HepG2 (cell line): ENCODE results near the gene FOSL2. TPM values are rescaled to one million over a fixed set of nuclear protein-coding genes. Genes with fewer than 3 reads are reported as not detected.

Experiments used
- AGO1 ChIP-seq: fragments of 200-400 bp; formaldehyde crosslinking; IDR thresholded peaks from 2 replicates; pipeline ENCODE4 v1.6.1; 2017; ENCODE audit warnings: mild to moderate bottlenecking, low read depth, low read length, moderate library complexity; ENCODE audit not compliant: poor library complexity, severe bottlenecking
- ASH2L ChIP-seq: fragments of 300-600, 200-600 bp; sonication (generic); IDR thresholded peaks from 2 replicates; pipeline ENCODE4 v1.7.0; 2017; ENCODE audit warnings: low read depth, mild to moderate bottlenecking, moderate library complexity, mixed read lengths, low read length; ENCODE audit not compliant: insufficient read length
- CBX5 ChIP-seq: sonication (generic); formaldehyde crosslinking; IDR thresholded peaks from 2 replicates; pipeline ENCODE4 v1.4.0; 2020; ENCODE audit warnings: missing genetic modification reagents, borderline replicate concordance
- CC2D1A ChIP-seq: sonication (generic); formaldehyde crosslinking; IDR thresholded peaks from 2 replicates; pipeline ENCODE4 v1.8.1; 2023; ENCODE audit warnings: mild to moderate bottlenecking, missing genetic modification reagents
- HNRNPLL ChIP-seq: fragments of 200-400 bp; formaldehyde crosslinking; IDR thresholded peaks from 2 replicates; pipeline ENCODE4 v1.6.1; 2017; ENCODE audit warnings: mild to moderate bottlenecking, low read depth, low read length; ENCODE audit not compliant: poor library complexity, severe bottlenecking
- NCOA1 ChIP-seq: sonication (generic); formaldehyde crosslinking; IDR thresholded peaks from 2 replicates; pipeline ENCODE4 v1.9.0; 2021; ENCODE audit warnings: missing genetic modification reagents
- NFATC3 ChIP-seq: sonication (generic); formaldehyde crosslinking; IDR thresholded peaks from 2 replicates; pipeline ENCODE4 v1.5.1; 2020; ENCODE audit warnings: mild to moderate bottlenecking, missing genetic modification reagents
- PHF8 ChIP-seq: sonication (generic); formaldehyde crosslinking; IDR thresholded peaks from 2 replicates; pipeline ENCODE4 v1.5.0; 2020; ENCODE audit warnings: missing genetic modification reagents
- TBX2 ChIP-seq: sonication (generic); formaldehyde crosslinking; IDR thresholded peaks from 2 replicates; pipeline ENCODE4 v1.5.0; 2020; ENCODE audit warnings: missing genetic modification reagents, mild to moderate bottlenecking, borderline replicate concordance
- THAP11 ChIP-seq: IDR thresholded peaks from 2 replicates; pipeline ENCODE4 v1.6.1; 2016; ENCODE audit warnings: missing biosample characterization, missing genetic modification reagents
- TIGD3 ChIP-seq: sonication (generic); formaldehyde crosslinking; IDR thresholded peaks from 2 replicates; pipeline ENCODE4 v1.5.1; 2020; ENCODE audit warnings: mild to moderate bottlenecking, missing genetic modification reagents, borderline replicate concordance
- TSC22D2 ChIP-seq: sonication (generic); formaldehyde crosslinking; IDR thresholded peaks from 2 replicates; pipeline ENCODE4 v1.5.1; 2020; ENCODE audit warnings: missing genetic modification reagents, mild to moderate bottlenecking, borderline replicate concordance
- WIZ ChIP-seq: sonication (generic); formaldehyde crosslinking; IDR thresholded peaks from 2 replicates; pipeline ENCODE4 v1.5.1; 2020; ENCODE audit warnings: mild to moderate bottlenecking, missing genetic modification reagents
- ZBED4 ChIP-seq: sonication (generic); formaldehyde crosslinking; IDR thresholded peaks from 2 replicates; pipeline ENCODE4 v1.4.0; 2020; ENCODE audit warnings: missing genetic modification reagents, borderline replicate concordance
- ZNF446 ChIP-seq: sonication (generic); formaldehyde crosslinking; IDR thresholded peaks from 2 replicates; pipeline ENCODE4 v1.5.0; 2020; ENCODE audit warnings: mild to moderate bottlenecking, missing genetic modification reagents
- ZNF501 ChIP-seq: sonication (generic); formaldehyde crosslinking; IDR thresholded peaks from 2 replicates; pipeline ENCODE4 v1.5.1; 2020; ENCODE audit warnings: mild to moderate bottlenecking, moderate library complexity, missing genetic modification reagents
- ZNF572 ChIP-seq: sonication (generic); formaldehyde crosslinking; IDR thresholded peaks from 2 replicates; pipeline ENCODE4 v1.5.1; 2020; ENCODE audit warnings: mild to moderate bottlenecking, missing genetic modification reagents
- ZNF644 ChIP-seq: IDR thresholded peaks from 2 replicates; pipeline ENCODE4 v1.6.1; 2016; ENCODE audit warnings: low read depth
- ZNF670 ChIP-seq: sonication (generic); formaldehyde crosslinking; IDR thresholded peaks from 2 replicates; pipeline ENCODE4 v1.8.0; 2022; ENCODE audit warnings: mild to moderate bottlenecking, missing genetic modification reagents, borderline replicate concordance
- ZNF75D ChIP-seq: sonication (generic); formaldehyde crosslinking; IDR thresholded peaks from 2 replicates; pipeline ENCODE4 v1.8.1; 2023; ENCODE audit warnings: missing genetic modification reagents, mild to moderate bottlenecking, borderline replicate concordance
- ZNF770 ChIP-seq: sonication (generic); formaldehyde crosslinking; IDR thresholded peaks from 2 replicates; pipeline ENCODE4 v1.5.0; 2020; ENCODE audit warnings: mild to moderate bottlenecking, missing genetic modification reagents
- ZSCAN25 ChIP-seq: sonication (generic); formaldehyde crosslinking; IDR thresholded peaks from 2 replicates; pipeline ENCODE4 v1.8.0; 2022; ENCODE audit warnings: mild to moderate bottlenecking, missing genetic modification reagents
- polyA plus RNA-seq, 8 experiments: library from polyadenylated mRNA; depleted of rRNA in 3 of 8; stranded (reverse) in 7 of 8; unstranded in 1 of 8; fragments of >200 nt; fragmentation: Illumina TruSeq in 4 of 8; extraction: Trizol in 4 of 8; gene quantifications; 2 replicates each; pipeline versions ENCODE4 v1.2.1 to v1.2.3, GENCODE V29; 2011 to 2016; ENCODE audit warnings: low read depth in 4 of 8, missing spikeins in 1 of 8, mixed read lengths in 1 of 8; ENCODE audit not compliant: insufficient read depth in 1 of 8
- total RNA-seq, 5 experiments: library from RNA; depleted of rRNA; stranded (reverse); fragments of >200 nt; fragmentation: Illumina TruSeq; extraction: Trizol; gene quantifications; 2 replicates each; pipeline ENCODE4 v1.2.3, GENCODE V29; 2016; ENCODE audit warnings: low read depth in 1 of 5

Gene FOSL2
- total and polyA plus RNA-seq, 2 of the 13 experiments (the other 11 are each of a cell fraction or from before 2014, with no cell fraction given): 3.4 to 18.1 TPM

- TF ChIP-seq ZSCAN25: no peak
- peak; percentile 13 for TF ChIP-seq AGO1
- TF ChIP-seq ZNF446 (CRISPR knock-in tag): no peak
- 0 out of 2 replicates have a peak, but pooled peaks have one; percentile 28 for TF ChIP-seq ZNF501
- TF ChIP-seq ASH2L: peak; percentile 30
- 0 out of 2 replicates have a peak, but pooled peaks have one; percentile 23 for TF ChIP-seq ZNF644 (CRISPR knock-in tag)
- no peak for TF ChIP-seq TSC22D2 (CRISPR knock-in tag)
- TF ChIP-seq THAP11 (CRISPR knock-in tag): no peak
- TF ChIP-seq PHF8: peak; percentile 45
- TF ChIP-seq NFATC3: 0 out of 2 replicates have a peak, but pooled peaks have one; percentile 25
- TF ChIP-seq ZNF572 (CRISPR knock-in tag): 0 out of 2 replicates have a peak, but pooled peaks have one; percentile 1
- peak; percentile 45; the same call in 1 of the 2 replicates for TF ChIP-seq CC2D1A
- no peak for TF ChIP-seq ZBED4 (CRISPR knock-in tag)
- 0 out of 2 replicates have a peak, but pooled peaks have one; percentile 43 for TF ChIP-seq NCOA1
- no peak for TF ChIP-seq WIZ
- 0 out of 2 replicates have a peak, but pooled peaks have one; percentile 31 for TF ChIP-seq ZNF670
- TF ChIP-seq TBX2 (CRISPR knock-in tag): 0 out of 2 replicates have a peak, but pooled peaks have one; percentile 6
- TF ChIP-seq CBX5: no peak
- TF ChIP-seq ZNF770: no peak
- TF ChIP-seq ZNF75D (CRISPR knock-in tag): no peak
- TF ChIP-seq HNRNPLL: peak; percentile 73
- TF ChIP-seq TIGD3 (CRISPR knock-in tag): 0 out of 2 replicates have a peak, but pooled peaks have one; percentile 34
Observed at GRCh38 chr2:28389399-28390240, 3.0 kb upstream of the FOSL2 start (continued).
